GM21576 (cell line): ENCODE measurements around the gene CDKL4.
"Not testable (repeated sequence)": the region's sequence is repeated elsewhere in the genome, so short reads cannot be mapped to it uniquely, and the experiment has no call there.

Experiments used
- ATAC-seq: cut with Tn5 transposase; IDR thresholded peaks from one replicate; pipeline ENCODE4 v1.9.1; 2021; ENCODE audit warnings: mild to moderate bottlenecking, moderate library complexity; ENCODE audit not compliant: unreplicated experiment

Gene CDKL4

GRCh38 chr2:39234754-39235153 lies 9.0 kb downstream of the CDKL4 start:
- no peak for ATAC-seq

DNA sequence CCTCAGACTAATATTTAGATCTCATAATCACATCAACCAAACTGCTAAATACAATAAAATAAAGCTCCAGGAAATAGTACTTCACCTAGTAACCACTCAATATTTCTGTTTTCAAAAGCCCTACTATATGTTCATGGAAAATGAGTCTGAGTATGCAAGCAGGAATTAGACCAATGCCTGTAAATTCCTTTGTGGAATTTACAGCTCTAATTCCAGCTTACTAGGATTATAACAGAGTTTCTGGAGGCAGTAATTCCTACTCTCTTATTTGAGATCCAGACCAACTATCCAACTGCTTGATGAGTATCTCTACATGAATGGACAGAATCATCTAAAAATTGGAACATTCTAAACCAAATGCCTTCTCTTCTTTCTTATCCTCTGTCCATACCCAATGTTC lies 11.6 kb downstream of the CDKL4 start:
- ATAC-seq, result no peak

DNA sequence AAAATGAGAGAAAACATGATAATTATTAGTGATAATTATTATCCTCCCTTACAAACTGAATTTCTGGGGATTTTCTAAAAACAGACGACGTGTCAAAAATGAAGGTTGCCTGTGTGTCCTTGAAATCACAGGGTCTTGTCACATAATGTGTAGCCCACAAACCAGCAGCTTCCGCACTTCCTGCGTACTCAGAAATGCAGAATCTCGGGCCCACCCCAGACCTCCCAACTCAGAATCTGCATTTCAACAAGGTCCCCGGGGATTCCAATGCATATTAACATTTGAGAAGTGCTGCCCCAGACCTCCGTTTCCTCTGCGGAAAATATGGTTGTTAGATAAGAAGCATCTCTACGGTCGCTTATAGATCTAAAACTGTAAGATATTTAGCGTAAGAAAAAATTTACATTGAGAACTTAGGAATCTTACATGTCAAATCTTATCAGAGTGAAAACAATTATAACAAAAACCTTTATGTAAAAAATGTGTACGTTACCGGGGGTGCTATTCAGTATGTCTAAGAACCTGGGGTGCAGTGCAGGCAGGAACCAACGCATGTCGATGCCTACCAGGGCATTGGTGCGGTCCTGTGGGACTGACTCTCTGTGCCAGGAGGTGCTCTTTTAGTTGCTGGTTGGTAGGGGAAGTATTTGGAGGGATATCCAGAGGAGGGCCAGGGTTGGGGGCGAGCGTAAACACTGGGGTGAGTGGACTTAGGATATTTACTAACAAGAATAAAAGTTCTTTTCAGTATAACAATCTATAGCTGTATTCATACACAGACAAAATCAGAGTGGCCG lies 15.2 kb downstream of the CDKL4 start:
- ATAC-seq, result no peak

DNA sequence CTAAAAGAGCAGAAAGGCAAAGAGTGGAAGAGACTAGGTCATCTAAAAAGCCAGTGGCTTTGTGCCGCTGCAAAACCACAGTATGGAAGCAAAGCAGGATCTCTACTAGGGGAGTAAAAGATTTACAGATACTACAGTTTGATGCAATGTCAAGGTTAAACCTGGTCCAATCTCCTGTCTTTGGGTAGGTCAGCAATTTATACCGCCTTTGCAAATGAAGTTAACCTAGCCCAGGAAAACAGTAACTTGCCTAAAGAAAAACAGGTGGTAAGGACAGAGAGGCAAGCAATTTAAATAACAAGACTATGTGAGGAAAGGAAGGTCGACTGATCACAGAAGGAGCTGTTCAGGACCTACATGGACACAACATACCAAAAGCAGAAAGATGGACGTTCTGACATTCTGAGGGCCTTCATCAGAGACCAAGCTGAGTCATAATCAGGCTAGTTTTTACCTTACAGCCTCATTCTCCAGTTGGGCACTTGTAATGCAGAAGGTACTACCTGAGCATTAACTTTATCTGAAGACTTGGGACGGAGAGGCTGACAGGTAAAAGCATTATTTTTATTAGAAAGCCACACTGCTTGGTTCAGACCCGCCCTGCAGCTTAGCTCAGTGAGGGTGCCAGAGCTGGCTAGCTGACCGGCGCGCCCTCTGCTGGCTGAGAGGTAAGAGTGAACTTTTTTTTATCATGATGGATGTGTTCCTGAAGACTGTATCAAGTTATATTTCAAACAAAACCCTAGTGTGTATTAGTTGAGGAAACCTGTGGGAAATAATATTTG lies 15.9 kb downstream of the CDKL4 start:
- ATAC-seq, result peak; percentile 70

- no peak for ATAC-seq
These were observed 18.2 kb downstream of the CDKL4 start for GRCh38 chr2:39225567-39225966.

- no peak for ATAC-seq
These were observed 19.9 kb downstream of the CDKL4 start for GRCh38 chr2:39223909-39224308.

GRCh38 chr2:39221459-39221858 lies 22.3 kb downstream of the CDKL4 start:
- ATAC-seq, result no peak

DNA sequence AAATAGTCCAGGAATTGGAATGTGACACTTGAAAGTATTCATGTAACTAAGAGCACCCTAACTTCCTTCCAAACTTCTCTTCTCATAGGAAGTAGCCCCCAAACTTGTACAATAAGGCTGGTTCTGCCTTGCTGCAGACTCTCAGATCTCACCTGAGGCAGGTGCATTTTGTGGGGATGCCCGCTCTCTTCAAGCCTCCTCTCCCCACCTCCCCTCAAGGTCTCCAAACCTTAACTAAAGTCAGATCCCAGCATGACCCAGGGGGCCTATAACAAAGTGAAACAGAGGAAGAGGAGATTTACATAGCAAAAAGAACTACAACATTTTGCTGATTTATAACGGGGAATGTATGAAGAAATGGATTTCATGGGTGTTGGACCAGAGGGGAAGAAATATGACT lies 23.6 kb downstream of the CDKL4 start:
- ATAC-seq, result no peak

DNA sequence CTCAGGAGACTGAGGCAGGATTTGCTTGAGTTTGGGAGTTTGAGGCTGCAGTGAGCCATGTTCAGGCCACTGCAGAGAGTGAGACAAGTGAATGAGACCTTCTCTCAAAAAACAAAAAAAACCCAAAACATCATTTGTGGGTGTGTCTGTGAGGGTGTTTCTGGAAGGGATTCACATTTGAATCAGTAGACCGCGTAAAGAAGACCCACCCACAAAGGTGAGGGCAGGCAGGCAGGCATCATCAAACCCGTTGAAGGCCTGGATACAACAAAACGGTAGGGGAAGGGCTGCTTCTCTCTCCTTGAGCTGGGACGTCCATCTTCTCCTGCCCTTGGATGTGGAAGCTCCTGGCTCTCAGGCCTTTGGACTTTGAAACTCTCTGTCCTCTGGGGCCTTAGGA lies 25.4 kb downstream of the CDKL4 start:
- ATAC-seq, result no peak

DNA sequence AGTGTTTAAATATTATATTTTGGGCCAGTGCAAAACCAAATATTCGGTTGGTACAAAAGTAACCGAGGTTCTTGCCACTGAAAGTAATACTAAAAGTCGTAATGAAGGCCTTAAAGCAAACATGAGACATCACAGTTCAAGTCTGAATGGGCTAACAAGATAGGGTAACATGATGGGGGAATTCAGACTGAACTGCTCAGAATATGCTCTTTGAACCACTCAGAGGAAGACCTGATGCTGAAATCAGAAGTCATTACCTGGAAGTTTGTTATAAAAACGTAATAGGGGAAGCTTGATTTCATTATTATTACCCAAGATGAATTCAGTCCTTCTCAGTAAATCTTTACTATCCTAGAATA lies 26.6 kb downstream of the CDKL4 start:
- no peak for ATAC-seq

GRCh38 chr2:39216346-39217191 lies 27.2 kb downstream of the CDKL4 start:
- ATAC-seq, result no peak

DNA sequence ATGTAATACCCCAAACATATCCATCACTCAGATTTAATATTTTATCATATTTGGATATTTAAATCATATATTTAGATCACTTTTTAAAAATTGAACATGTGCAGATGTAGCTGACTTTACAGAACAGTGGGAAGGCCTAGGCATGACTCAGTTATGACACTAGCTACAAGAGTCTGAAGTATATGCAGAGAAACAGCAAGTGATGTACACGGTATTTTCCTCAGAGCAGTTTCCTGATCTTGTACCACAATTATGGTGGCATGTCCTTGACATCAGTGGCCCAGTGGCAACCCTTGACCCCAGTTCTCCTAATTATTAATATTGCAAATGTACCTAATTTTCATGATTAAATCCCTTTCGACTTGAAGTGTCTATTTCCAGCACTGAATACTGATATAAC lies 28.2 kb downstream of the CDKL4 start:
- ATAC-seq, result no peak

DNA sequence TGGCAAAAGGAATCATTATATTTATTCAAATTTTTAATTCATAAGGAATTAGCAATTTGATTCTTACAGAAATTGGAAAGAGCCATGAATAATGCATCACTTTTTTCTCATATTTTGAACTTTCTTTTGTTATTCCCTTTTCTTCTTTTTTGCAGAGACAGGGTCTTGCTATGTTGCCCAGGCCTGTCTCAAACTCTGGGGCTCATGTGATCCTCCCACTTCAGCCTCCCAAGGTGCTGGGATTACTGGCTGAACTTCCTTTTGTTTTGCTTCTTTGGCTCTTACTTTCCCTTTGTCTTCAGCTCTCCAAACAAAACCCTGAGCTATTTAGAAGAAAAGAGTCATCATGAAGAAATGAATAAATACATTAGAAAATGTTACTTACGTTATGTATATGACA lies 30.8 kb downstream of the CDKL4 start:
- ATAC-seq, result no peak

DNA sequence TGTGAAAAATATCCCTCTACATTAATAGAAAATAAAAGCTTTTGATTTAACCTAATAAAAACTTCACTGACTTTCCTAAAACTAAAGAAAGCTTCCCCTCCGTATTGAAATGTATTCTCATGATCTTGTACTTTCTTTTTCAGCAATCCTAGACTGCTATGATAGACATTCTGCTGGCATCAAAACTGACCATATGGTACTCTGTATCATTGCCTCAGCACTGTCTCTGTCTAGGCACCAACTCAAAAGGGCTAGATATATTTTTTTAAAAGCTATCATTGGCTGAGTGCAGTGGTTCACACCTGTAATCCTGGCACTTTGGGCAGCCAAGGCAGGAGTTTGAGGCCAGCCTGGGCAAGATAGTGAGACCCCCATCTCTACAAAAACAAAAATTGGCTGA lies 32.9 kb downstream of the CDKL4 start:
- ATAC-seq, result no peak

GRCh38 chr2:39203382-39203781 lies 40.4 kb downstream of the CDKL4 start:
- ATAC-seq, result no peak

GRCh38 chr2:39202639-39203369 lies 41.0 kb downstream of the CDKL4 start:
- ATAC-seq, result no peak

DNA sequence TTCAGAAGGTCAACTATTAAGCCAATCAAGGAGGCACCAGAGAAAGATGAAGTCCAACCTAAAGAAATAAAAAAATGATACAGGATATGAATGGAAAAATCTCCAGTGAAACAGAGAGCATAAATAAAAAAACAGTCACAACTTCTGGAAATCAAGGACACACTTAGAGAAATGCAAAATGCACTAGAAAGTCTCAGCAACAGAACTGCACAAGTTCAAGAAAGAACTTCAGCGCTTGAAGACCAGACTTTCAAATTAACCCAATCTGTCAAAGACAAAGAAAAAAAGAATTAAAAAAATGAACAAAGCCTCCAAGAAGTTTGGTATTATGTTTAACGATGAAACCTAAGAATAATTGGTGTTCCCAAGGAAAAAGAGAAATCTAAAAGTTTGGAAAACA lies 46.8 kb downstream of the CDKL4 start:
- not testable (repeated sequence) for ATAC-seq

DNA sequence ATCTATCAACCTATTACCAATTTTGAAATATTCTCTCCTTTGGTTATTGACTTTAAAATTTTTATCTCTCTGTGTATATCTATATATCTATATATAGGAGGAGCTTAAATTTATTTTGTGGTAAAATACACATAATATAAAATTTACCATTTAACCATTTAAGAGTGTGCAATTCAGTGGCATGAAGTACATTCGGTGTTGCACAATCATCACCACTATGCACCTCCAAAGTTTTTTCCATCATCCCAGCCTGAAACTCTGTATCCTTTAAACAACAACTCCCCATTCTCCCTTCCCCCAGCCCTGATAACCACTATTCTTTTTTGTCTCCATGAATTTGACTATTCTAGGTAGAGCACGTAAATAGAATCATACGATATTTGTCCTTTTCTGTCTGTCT lies 49.1 kb downstream of the CDKL4 start:
- ATAC-seq, result no peak

DNA sequence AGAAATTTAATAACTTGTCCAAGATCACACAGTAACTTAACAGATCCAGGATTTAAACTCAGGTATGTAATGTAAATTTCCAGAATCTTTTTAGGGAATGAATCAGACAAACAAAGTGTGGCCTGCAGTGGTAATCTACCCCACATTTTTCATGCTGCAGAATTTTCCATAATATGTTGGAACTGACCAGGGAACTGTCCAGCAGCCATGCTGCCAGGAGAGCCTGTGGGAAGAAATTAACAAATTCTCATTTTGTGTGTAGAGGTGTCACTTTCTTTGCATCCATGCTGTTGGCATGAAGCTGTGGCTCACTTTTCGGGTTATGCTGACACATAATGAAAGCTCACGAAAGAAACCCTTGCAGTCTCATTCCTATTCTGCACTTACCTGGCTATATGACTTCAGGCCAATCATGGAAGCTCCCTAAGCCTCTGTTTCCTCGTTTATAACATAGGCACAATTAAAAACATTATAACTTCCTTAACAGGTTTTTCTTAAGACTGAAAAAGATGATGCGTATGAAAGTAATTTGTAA lies 54.7 kb downstream of the CDKL4 start:
- ATAC-seq, result no peak

DNA sequence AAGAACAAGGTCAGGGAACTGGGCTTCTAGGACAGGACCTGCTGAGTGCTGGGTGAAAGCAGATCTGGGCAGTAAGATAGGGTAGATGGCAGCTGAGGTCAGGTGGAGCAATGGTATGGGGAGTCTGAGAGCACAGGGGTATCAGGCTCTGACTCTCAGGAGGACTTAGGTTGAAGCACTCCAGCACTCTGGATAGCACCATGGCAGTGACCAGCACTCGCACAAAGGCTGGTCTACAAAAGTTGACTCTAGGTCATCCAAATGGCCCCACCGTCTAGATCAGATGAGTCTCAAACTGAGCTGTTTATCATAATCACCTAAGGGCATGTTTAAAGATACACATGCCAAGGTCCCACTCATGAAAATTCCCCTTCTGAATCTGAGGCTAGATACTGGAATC lies 60.1 kb downstream of the CDKL4 start:
- no peak for ATAC-seq

- ATAC-seq, result no peak
These were observed 62.5 kb downstream of the CDKL4 start for GRCh38 chr2:39181297-39181696.
